A673 (cell line): ENCODE data around the gene LEF1. TPM values are rescaled to one million over a fixed set of nuclear protein-coding genes. Genes with fewer than 3 reads are reported as not detected.

ENCODE experiments used
- BruUV-seq: library from RNA; stranded (reverse); fragments of 400-500 nt; replicated peaks from 2 replicates; lab custom pipeline; 2021; lab: Mats Ljungman, UMichigan
- CTCF ChIA-PET: fragments of 300-600 bp; sonication (Branson Sonifier 250); formaldehyde crosslinking; loops from one replicate; lab custom pipeline; 2022; ENCODE audit warnings: antibody characterized with exemption; lab: Charles Lee
- POLR2A ChIA-PET: fragments of 300-600 bp; sonication (Branson Sonifier 250); formaldehyde crosslinking; loops from one replicate; lab custom pipeline; 2022; ENCODE audit warnings: antibody characterized with exemption; ENCODE audit not compliant: low non-redundant PET; lab: Charles Lee
- DNase-seq: peaks from one replicate; pipeline ENCODE4 v3.0.0-alpha.2; 2015; ENCODE audit warnings: low spot score
- H3K27ac ChIP-seq: fragments of 200-600 bp; sonication (generic); 2 replicates; pipeline ENCODE4 v1.5.1; 2016; ENCODE audit warnings: mixed run types, low read depth, mild to moderate bottlenecking, mixed read lengths, antibody characterized with exemption, low read length; ENCODE audit not compliant: poor library complexity, severe bottlenecking
- H3K27me3 ChIP-seq: fragments of 200-600 bp; sonication (generic); replicated peaks from 2 replicates; pipeline ENCODE4 v1.6.1; 2017; ENCODE audit warnings: mixed run types, low read depth, mild to moderate bottlenecking, mixed read lengths, antibody characterized with exemption, low read length; ENCODE audit not compliant: insufficient read depth, poor library complexity
- H3K36me3 ChIP-seq: fragments of 200-600 bp; sonication (generic); 2 replicates; pipeline ENCODE4 v1.6.1; 2016; ENCODE audit warnings: mixed run types, mild to moderate bottlenecking, mixed read lengths, antibody characterized with exemption, low read length; ENCODE audit not compliant: insufficient read depth, poor library complexity, severe bottlenecking
- H3K4me1 ChIP-seq: fragments of 200-600 bp; sonication (generic); 2 replicates; pipeline ENCODE4 v1.6.1; 2017; ENCODE audit warnings: mixed run types, mild to moderate bottlenecking, mixed read lengths, antibody characterized with exemption, low read length; ENCODE audit not compliant: insufficient read depth, poor library complexity, severe bottlenecking
- H3K4me3 ChIP-seq: fragments of 200-600 bp; sonication (generic); 2 replicates; pipeline ENCODE4 v1.5.1; 2016; ENCODE audit warnings: low read depth, mixed run types, mild to moderate bottlenecking, mixed read lengths, low read length; ENCODE audit not compliant: poor library complexity, severe bottlenecking
- H3K9me3 ChIP-seq: fragments of 200-600 bp; sonication (generic); 2 replicates; pipeline ENCODE4 v1.6.1; 2016; ENCODE audit warnings: mixed run types, low read depth, mild to moderate bottlenecking, mixed read lengths, antibody characterized with exemption, low read length; ENCODE audit not compliant: poor library complexity, severe bottlenecking
- EZH2 ChIP-seq: fragments of 200-600 bp; sonication (generic); IDR thresholded peaks from 2 replicates; pipeline ENCODE4 v1.6.1; 2017; ENCODE audit warnings: borderline replicate concordance, low read depth, mild to moderate bottlenecking, mixed read lengths, antibody characterized with exemption, low read length; ENCODE audit not compliant: poor library complexity, severe bottlenecking
- intact Hi-C: fragments of 100-400 bp; cut with micrococcal nuclease; formaldehyde crosslinking; loops from one replicate; pipeline ENCODE4 v1.10.0; 2022; ENCODE audit not compliant: unreplicated experiment
- total RNA-seq: library from RNA; stranded (reverse); gene quantifications from 2 replicates; pipeline ENCODE4 v1.2.3, GENCODE V29; 2021
- TF ChIP-seq, protein P1 (sequence below): fragments of 300-800, 200-600 bp; sonication (generic); conservative IDR thresholded peaks from 2 replicates; pipeline ENCODE4 v1.5.1; 2017; ENCODE audit warnings: low read depth, mild to moderate bottlenecking, antibody characterized with exemption, low read length, moderate library complexity, mixed read lengths

Gene LEF1
- total RNA-seq, 1 experiment from 2014 or later = 2.5 TPM

DNA sequence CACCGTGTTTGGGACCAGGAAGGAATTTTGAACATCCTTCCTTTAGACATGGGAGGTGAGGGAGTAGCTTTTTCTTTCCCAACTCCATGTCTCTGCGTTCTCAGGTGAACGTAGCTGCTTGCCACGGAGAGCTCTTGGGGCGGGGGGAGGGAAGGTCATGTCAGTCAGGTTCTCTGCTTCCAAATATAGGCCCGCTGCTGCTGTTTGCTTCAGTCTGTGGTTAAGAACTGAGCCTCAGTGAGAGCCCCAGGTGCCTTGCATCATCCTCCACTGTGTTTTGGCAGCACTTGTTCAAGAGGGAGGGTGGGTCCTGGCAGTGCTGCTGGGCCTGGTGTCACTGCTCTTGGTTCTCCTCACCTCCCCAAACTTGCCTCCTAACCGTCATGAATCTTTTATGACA is 132.5 kb downstream of the LEF1 start:
- Histone ChIP-seq H3K4me1 (no peaks in the 10 kb centered on the region), H3K9me3 (no peaks in the 10 kb centered on the region), H3K27me3 (no peaks in the 10 kb centered on the region), H3K4me3 (no peak overlapping the region), H3K36me3 (peaks cover 8% of the 10 kb centered on the region), H3K27ac (no peak overlapping the region)
- ChIA-PET CTCF (no interaction called here), POLR2A (interaction anchor here (0.6 kb wide), 1 partner anchor 24 kb away, joined by 4 read pairs; no protein-coding TSS in a partner anchor)
- intact Hi-C loops = no loop called here
- TF ChIP-seq, protein P1, sequence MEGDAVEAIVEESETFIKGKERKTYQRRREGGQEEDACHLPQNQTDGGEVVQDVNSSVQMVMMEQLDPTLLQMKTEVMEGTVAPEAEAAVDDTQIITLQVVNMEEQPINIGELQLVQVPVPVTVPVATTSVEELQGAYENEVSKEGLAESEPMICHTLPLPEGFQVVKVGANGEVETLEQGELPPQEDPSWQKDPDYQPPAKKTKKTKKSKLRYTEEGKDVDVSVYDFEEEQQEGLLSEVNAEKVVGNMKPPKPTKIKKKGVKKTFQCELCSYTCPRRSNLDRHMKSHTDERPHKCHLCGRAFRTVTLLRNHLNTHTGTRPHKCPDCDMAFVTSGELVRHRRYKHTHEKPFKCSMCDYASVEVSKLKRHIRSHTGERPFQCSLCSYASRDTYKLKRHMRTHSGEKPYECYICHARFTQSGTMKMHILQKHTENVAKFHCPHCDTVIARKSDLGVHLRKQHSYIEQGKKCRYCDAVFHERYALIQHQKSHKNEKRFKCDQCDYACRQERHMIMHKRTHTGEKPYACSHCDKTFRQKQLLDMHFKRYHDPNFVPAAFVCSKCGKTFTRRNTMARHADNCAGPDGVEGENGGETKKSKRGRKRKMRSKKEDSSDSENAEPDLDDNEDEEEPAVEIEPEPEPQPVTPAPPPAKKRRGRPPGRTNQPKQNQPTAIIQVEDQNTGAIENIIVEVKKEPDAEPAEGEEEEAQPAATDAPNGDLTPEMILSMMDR = no peak
- no peak for TF ChIP-seq EZH2
- BruUV-seq = no TSS peak
- DNase-seq = no peak

DNA sequence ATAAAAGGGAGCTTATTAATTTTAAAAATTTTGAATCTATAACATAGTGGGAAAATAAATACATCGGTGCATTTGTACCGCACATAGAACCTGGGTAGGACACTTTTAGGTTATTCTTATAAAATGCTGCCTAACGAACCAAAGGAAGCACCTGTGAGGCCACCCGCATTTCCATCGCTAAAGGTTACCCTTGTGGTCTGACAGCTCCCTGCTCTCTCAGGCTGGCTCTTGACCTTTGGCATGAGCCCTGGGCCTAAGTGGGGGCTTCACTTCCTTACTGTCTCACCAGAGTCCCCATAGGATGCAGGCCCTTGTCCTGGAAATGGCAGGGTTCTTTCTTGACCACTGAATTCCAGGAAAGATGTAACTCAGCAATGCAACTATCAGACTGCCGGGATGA is 133.0 kb downstream of the LEF1 start:
- no peaks in the 10 kb centered on the region for H3K9me3 ChIP-seq
- no peak for DNase-seq
- H3K27me3 ChIP-seq = no peaks in the 10 kb centered on the region
- H3K27ac ChIP-seq = no peak overlapping the region
- no peak overlapping the region for H3K4me3 ChIP-seq
- CTCF ChIA-PET = no interaction called here
- POLR2A ChIA-PET = interaction anchor here (0.6 kb wide), 1 partner anchor 24 kb away, joined by 4 read pairs; no protein-coding TSS in a partner anchor
- peaks cover 10% of the 10 kb centered on the region for H3K36me3 ChIP-seq
- BruUV-seq = no TSS peak
- intact Hi-C loops = no loop called here
- H3K4me1 ChIP-seq = no peaks in the 10 kb centered on the region
- no peak for TF ChIP-seq EZH2
- TF ChIP-seq, protein P1 = no peak

DNA sequence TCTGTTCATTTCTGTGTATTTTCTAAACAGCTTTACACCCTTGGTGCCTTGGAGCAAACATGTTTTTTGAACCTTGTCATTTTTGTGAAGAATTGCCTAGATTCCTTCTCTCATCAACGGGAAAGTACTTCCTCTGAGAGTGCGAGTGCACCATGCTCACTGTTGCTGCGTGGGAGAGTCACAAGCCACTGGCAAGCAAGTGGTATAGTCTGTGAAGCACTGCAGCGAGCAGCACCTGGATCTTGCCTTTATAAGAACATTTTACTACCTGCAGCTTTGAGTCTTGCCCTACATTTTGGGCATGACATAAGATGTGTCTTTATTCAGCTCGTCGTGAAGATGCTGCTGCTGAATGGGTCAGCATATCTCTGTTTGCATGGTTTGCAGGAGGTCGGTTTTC is 134.2 kb downstream of the LEF1 start:
- H3K27me3 ChIP-seq = no peaks in the 10 kb centered on the region
- ChIA-PET POLR2A (no interaction called here), CTCF (no interaction called here)
- no peak for DNase-seq
- H3K36me3 ChIP-seq = peaks cover 10% of the 10 kb centered on the region
- intact Hi-C loops = no loop called here
- no peak overlapping the region for H3K4me3 ChIP-seq
- BruUV-seq = no TSS peak
- H3K4me1 ChIP-seq = no peaks in the 10 kb centered on the region
- H3K27ac ChIP-seq = no peak overlapping the region
- H3K9me3 ChIP-seq = no peaks in the 10 kb centered on the region
- TF ChIP-seq, protein P1 = no peak
- TF ChIP-seq EZH2 = no peak
